M059J (cell line): ENCODE results near the gene SH3GL1. TPM values are rescaled to one million over a fixed set of nuclear protein-coding genes. Genes with fewer than 3 reads are reported as not detected.
"Not testable (repeated sequence)": the region's sequence is repeated elsewhere in the genome, so short reads cannot be mapped to it uniquely, and the experiment has no call there.

Experiments
- DNase-seq: peaks from one replicate; pipeline ENCODE4 v3.0.0-alpha.2; 2012; ENCODE audit warnings: low read depth
- total RNA-seq: library from RNA; depleted of rRNA; stranded (reverse); fragments of >200 nt; shearing (Covaris generic); gene quantifications from 2 replicates; pipeline ENCODE4 v1.2.3, GENCODE V29; 2014

The SH3GL1 gene
- total RNA-seq, 1 experiment from 2014 or later, result 99.7 TPM

DNA sequence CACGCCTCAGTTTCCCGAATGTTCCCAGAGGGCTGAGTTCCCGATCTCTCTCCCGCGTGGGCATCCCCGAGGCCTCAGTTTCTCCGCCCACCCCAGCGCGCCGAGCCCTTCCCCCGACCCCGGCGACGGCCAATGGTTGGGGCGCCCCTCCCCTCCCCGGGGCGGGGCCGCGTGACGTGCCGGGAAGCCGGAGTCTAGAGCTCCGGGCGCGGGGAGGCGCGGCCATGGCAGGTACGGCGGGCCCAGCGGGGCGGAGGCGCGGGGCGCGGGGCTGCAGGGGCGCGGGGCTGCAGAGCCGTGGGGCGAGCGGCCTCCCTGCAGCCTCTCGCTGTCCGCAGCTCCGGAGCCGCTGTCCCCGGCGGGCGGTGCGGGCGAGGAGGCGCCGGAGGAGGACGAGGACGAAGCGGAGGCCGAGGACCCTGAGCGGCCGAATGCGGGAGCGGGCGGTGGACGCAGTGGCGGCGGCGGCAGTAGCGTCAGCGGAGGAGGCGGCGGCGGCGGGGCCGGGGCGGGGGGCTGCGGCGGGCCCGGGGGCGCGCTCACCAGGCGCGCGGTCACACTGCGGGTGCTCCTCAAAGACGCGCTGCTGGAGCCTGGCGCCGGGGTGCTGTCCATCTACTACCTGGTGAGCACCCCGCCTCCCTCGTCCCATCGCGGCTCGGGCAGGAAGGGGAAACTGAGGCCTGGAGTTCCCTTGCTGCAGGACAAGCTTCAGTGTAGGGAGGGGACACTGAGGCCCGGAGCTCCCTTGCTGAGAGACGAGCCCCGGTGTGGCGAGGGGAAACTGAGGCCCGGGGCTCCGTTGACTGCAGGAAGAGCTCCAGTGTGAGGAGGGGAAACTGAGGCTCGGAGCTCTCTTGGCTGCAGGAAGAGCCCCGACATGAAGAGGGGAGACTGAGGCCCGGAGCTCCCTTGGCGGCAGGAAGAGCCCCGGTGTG is 56.7 kb downstream of the SH3GL1 start, which contains the start of gene MPND:
TSS of gene MPND (plus strand) at position 193 of the 938 bp plus-strand sequence. CDS start at position 225, 32 bp downstream.
- peak; percentile 82 for DNase-seq

DNA sequence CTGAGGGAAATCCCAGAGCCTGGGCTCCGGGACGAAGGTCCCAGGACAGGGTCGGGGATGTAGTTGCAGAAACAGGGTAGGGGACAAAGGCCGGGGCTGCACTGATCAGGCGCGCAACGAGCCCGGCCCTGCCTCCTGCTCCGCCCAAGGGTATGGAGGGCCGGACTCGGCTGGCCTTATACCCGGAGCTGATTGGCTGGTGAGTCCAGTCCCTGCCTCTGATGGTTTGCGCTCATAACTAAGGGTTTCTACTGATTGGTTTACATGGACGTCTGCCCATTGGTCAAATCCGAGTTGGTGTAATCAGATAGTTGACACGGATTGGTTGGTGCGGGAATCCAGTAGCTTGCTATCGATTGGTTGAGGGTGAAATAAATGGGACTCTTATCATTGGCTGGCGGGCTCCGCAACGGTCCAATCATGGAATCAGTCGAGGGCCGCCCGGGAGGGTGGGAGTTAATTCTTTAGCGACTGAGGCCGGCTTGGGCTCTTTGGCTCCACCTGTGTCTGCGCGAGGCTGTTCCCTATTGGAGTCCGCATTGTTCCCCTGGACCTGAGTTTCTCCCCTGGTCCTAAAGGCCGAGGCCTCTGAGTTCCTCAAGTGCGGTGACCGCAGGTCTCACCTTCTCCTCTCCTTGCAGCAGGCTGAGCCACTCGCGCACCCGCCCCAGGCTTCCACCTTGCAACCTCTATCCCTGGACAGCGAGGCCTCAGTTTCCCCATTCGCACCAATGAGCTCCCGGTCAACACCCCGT is 57.6 kb downstream of the SH3GL1 start:
- DNase-seq, result peak; percentile 100

DNA sequence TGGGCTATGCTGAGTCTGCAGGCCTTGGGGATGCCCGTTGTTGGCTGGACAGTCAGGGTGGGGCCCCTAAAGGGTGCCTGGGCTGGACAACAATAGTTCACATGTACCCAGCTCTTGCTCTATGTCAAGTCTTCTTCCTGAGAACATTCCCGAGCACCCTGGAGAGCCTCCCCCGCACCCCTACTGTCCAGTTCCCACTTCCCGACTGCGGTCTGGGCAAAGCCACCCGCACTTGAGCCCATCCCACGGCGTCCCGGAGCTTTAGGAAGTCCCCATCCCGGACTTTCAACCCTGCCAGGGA is 58.1 kb downstream of the SH3GL1 start:
- DNase-seq, result no peak

DNA sequence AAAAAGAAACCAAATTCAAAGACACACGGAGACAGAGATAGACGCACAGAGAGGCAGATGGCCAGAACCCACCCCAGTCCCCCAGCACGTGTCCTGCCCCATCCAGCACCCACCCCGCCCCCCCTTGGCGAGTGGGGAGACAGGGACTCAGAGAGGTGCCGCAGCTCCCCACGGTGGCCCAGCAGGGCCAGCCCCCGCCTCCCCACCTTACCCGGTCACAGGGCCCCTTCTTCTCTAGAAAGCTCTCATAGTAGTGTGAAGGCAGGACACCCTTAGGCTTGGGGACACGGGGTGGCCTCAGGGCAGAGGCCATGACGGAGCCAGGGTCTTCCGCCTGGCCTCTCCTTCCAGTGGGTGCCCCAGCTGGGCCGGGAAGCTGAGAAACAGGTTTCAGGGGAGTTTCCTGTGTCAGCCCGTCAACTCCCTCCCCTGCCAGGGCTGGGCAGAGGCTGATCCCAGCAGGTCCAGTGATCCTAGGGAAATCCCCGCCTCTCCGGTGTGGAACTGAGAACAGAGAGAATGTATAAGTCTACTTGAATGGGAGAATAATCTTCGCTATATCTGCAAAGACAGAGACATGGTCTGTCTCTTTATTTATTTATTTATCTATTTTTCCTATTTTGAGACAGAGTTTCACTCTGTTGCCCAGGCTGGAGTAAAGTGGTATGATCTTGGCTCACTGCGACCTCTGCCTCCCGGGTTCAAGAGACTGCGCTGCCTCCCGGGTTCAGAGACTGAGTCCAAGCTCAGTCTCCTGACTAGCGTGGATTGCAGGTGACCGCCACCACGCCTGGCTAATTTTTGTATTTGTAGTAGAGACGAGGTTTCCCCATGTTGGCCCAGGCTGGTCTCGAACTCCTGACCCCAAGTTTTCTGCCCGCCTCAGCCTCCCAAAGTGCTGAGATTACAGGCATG is 61.6 kb downstream of the SH3GL1 start, which contains the start of gene STAP2:
TSS of gene STAP2 (minus strand) at position 387 of the 915 bp plus-strand sequence. CDS start at position 313, 74 bp downstream.
- DNase-seq, result no peak

DNA sequence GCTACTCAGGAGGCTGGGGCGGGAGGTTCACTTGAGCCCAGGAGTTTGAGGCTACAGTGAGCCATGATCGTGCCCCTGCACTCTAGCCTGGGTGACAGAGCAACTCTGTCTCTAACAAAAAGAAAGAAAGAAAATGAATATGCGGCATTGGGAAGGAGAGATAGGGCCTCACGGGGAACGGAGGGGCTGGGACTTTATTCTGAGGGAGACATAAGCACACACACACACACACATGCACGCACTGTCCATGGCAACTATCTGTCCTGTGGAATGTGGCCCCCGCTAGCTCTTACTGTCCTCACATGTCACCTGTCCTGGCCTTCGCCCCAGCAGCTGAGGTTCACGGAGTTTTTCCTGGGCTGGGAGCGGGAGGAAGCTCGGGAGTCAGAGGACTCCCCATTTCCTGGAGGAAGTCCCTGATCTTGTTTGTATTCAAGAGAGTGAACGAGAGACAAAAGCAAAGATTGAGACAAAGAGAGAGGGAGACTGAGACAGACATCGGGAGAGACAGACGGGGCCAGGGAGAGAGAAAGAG is 62.4 kb downstream of the SH3GL1 start:
- DNase-seq, result no peak

DNA sequence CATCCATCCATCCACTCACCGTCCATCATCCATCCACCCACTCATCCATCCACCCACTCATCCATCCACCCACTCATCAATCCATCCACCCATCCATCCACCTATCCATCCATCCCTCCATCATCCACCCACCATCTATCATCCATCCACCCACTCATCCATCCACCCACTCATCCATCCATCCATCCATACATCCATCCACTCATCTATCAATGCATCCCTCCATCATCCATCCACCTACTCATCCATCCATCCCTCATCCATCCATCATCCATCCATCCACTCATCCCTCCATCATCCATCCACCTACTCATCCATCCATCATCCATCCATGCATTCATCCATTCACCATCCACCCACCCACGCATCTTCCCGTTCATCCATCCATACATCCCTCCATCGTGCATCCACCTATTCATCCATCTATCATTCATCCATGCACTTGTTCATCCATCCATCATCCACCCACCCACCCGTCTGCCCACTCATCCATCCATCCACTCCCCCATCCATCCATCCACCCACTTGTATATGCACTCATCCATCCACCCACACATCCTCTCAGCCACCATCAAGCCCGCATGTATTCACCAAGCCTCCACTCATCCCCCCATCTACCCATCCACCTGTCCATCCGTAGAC is 65.3 kb downstream of the SH3GL1 start:
- no peak for DNase-seq

DNA sequence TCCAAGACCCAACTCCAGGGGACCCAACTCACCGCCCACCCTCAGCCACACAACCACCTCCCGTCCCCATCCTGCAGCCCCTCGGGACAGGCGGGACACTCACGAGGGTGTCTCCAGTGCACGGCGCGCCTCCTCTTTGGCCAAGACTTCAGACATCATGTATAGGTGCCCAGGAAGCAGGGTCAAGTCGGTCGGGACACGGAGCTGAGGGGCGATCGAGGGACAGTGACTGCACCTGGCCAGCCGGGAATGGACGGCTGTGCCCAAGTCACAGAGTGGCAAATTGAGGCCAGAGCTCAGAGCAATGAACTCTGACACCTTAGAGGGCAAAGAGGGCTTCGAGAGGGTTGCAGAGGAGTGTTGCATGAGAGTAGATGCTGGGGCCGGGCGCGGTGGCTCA is 70.5 kb downstream of the SH3GL1 start:
- no peak for DNase-seq

DNA sequence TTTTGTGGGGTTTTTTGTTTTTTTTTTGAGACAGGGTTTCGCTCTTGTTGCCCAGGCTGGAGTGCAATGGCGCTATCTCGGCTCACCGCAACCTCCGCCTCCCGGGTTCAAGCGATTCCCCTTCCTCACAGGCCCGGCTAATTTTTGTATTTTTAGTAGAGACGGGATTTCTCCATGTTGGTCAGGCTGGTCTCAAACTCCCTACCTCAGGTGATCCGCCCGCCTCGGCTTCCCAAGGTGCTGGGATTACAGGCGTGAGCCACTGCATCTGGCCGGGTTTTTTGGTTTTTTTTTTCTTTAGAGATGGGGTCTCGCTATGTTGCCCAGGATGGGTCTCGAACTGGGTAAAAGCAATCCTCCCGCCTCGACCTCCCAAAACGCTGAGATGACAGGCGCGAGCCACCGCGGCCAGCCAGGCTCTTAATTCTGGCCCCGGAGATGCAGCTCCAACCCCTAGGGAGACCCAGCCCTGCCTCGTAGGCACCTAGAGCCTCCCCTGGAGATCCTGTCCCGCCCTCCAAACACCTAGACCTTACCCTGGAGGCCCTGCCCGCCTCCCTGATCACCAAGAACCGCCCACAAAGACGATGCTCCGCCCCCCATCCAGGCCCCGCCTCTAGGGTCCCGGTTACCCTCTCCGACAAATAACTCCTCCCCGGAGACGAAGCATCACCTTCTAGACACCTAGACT is 71.2 kb downstream of the SH3GL1 start:
- not testable (repeated sequence) for DNase-seq

DNA sequence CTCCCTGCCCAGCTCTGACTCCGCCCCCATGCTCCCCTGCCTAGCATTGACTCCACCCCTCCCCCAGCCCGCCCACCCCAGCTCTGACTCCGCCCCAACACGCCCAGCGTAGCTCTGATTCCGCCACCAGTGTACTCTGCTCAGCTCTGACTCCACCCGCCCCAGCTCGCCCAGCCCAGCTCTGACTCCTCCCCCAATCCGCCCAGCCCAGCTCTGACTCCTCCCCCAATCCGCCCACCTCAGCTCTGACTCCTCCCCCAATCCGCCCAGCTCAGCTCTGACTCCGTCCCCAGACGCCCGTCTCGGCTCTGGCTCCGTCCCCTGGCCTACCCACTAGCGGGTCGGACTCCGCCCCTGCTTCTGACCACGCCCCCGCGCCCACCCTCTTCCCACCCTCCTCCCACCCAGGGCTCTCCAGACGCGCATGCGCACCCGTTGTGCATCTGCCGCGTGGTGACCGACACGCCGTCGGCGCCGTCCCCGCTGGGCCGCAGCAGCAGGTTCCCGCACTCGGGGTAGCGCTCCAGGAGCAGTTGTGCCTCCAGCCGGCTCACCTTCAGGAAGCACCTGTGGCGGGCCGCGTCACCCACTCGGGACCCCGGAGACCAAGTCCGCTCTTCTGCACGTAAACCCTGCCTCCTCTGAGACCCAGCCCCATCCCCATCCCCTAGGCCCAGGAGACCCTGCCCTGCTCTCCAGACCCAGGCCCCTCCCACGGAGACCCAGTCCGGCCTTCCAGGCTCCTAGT is 71.9 kb downstream of the SH3GL1 start:
- DNase-seq, result peak; percentile 67

DNA sequence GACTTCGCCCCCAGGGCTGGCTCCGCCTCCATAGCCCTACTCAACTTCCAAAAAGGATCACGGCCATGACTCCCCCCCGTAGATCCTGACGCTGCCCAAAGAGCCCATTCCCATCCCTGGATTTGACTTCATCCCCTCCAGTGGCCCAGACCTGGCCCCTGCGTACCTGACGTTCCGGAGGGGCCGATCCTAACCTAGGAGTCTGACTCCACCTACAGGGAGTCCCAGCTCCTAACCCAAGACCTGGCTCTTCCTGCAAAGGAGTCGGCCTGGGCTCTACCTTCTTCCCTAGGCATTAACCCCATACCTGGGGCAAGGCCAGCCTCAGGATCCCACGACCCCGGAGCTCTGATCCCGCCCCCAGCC is 72.5 kb downstream of the SH3GL1 start:
- DNase-seq, result no peak

DNA sequence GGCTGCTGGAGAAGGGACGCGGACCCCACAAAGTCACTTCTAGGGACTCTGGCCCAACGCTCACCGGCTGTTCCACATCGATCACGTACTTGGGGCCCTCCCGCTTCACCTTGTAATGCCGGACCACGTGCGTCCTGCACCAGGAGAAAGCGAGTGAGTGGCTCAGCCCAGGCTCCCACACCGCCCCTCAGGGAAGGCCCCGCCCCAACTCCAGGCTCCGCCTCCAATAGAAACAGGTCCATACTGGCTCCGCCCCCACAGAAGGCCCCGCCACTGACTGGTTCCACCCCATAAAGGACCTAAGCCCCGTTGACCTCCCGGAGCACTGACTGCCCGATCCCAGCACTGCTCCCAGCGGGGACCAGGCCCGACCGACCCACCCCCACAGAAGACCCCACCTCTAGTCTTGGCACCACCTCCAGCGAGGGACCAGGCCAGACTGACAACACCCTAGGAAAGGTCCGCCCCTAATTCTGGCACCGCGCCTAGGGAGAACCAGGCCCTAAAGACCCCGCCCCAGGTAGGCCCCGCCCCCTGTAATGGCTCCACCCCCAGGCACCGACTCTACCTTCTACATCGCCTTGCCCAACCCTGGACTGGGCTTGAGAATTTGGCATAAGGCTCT is 73.0 kb downstream of the SH3GL1 start:
- DNase-seq, result peak; percentile 72

DNA sequence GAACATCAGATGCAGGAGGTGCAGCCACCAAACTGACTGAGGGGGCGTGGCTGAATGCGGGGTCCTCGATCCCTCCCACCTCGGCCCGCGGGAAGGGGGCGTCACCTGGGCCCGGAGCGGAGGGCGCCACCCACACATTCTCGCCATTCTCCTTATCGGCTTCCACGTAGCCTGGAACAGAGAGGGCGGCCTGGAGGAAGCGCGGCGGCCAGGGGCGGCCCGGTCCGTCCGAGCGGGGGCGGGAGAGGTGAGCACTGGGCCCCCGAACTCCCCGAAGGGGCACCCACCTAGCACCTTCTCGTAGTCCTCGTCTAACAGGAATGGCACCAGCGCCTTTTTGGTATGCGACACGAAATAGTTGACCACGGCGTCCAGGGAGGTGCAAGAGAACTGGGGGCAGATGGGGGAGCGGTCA is 73.5 kb downstream of the SH3GL1 start:
- DNase-seq, result no peak

DNA sequence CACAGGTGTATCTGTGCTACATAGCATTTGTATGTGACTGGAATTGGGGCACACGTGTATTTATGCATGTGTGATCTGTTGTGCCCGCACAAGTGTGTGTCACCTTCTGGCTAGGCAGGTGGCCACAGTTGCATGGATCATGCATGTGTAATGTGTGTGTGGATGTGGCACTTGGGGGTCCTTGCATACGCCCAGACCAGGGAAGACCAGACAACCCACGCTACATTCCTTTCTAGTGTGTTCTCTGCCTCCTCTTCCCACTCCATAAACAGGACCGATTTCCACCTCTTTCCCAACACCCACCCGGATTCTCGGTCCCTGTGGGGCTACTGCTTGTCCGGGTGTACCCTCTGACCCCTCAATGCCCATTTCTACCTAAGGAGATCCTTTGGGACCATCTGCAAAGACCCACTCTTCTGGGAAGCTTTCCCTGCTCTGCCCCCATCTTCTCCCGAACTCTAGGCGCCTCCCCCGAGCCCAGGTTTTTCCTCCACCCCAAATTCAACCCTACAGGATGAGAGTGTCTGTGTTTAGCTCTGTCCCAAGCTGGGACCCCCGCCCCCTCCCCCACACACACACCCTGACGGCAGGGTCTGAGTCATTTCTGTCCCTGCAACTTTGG is 74.0 kb downstream of the SH3GL1 start:
- no peak for DNase-seq

DNA sequence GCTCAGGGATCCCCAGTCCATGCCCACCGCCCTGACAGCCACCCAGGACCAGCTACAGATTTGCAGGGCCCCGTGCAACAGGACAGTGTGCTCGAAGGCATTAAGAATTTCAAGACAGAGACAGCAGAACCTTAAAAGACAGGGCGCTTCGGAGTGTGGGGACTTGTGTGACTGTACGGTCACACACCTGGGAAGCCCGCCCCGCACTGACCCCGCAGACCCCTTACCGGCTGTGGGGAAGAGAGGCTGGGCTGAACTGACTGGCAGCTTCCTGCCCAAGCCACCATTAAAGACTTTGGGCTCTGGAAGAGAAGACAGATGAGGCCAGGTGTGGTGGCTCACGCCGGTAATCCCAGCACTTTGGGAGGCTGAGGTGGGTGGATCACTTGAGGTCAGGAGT is 76.1 kb downstream of the SH3GL1 start:
- no peak for DNase-seq

DNA sequence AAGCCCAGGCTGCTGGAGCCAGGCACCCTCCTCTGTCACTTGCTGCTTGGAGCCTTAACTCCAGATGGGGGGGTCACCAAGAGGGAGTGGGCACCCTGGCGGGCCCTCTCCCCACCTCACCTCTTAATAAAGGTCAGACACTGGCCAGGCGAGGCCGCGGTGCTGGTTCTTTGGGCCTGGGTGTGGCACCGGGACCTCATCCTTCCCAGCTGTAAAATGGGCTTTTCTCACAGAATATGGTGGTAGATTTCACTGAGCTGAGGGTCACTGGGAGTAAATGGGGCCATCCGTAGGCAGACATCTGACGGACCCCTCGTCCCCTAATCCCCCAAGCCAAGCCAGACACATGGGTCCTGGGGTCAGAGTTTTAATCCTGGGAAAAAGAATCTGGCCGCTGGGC is 76.7 kb downstream of the SH3GL1 start:
- no peak for DNase-seq

DNA sequence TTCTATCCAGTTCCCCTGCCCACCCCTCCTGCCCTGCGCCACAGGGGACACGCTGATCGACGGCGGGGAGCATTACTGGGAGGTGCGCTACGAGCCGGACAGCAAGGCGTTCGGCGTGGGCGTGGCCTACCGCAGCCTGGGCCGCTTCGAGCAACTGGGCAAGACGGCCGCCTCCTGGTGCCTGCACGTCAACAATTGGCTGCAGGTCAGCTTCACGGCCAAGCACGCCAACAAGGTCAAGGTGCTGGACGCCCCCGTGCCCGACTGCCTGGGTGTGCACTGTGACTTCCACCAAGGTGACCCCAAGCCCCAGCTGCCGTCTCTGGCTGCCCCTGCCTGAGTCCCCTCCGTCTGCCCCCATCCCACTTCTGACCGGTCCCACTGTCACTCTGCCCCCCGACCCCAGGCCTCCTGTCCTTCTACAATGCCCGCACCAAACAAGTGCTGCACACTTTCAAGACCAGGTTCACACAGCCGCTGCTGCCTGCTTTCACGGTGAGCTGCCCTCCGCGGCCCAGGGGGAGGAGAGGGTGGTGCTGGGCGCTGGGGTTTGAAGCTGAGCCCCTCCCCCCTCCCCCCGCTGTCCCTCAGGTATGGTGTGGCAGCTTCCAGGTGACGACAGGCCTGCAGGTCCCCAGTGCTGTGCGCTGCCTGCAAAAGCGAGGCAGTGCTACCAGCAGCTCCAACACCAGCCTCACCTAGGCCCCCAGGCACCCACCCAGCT is 77.2 kb downstream of the SH3GL1 start:
- no peak for DNase-seq

DNA sequence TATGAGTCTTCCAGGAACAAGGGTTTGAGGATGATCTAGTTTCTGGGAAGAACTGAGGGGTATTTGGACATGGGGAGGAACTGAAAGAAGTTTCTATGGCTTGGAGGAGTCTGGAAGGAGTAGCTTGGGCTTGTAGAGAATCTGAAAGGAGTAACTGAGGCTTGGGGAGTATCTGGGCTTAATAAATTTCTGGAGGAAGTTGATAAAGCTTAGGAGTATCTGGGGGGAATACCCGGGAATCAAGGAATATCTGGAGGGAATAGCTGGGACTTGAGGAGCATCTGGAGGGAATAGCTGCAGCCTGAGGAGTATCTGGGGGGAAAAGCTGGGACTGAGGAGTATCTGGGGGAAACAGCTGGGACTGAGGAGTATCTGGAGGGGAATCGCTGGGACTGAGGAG is 79.9 kb downstream of the SH3GL1 start:
- no peak for DNase-seq
